ENCODE measurements around the gene IFI44L.

Gene IFI44L

DNA sequence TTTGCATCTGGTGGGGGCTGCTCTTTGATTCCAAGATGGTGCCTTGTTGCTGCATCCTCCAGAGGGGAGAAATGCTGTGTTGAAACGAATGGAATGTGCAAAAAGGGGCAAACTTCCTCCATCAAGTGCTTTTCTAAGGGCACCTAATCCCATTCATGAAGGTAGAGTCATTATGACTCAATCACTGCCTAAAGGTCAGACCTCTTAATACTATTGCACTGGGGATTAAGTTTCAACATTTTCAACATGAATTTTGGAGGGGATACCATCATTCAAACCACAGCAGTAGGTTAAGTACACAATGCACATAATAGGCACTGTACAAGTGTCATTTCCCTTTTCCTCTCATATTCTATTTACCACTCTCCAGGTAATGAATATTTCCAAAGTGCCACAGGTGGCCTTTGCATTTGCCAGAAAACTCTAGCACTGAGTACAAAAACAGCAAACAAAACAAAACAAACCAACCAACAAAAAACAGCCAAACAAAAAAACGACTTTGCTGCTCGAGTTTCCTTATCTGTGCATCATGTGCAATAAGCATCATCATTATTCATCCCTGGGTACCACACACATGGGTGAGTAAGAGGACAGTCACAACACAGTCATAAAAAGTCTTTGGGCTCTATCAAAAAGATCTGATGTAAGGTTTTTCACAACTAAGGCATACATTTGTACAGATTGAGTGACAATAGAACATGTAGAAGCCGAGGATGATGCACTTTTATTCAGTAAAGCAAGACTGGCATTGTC is 71.9 kb downstream of the IFI44L start:
- DNase-seq = no peak

Data from NCI-H1694 treated with DMSO at 0.1 percent for 48 hours (cell line).